Activated T-cell treated with anti-CD3 and anti-CD28 coated beads for 1 hour (primary cell): ENCODE data around the gene HESX1.

ENCODE experiments used
- DNase-seq: peaks from one replicate; pipeline ENCODE4 v3.0.0-alpha.2; 2020; ENCODE audit warnings: low read depth

The HESX1 gene

DNA sequence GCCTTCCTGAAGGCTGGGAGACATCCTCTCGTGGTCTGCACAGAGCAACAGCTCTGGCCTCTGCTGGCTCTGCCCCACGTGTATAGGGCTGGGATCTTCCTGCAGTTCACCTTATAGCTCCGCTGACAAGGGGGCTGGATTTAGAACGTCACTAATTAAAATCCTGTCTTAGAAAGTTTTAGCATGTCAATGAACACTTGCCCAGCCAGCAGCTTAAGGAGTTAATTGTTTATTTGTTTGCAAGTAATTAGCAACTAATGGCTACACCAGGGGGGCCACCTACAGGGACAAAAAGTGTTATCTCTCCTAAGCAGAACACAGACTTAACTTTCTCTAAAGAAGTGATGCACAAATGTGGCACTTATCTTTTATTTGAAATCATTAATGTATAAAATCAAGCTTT lies at the start of gene HESX1:
Gene HESX1 (minus strand): TSS at position 84 of the 403 bp plus-strand sequence. CDS start 60 bp downstream, at position 24.
- DNase-seq: no peak

DNA sequence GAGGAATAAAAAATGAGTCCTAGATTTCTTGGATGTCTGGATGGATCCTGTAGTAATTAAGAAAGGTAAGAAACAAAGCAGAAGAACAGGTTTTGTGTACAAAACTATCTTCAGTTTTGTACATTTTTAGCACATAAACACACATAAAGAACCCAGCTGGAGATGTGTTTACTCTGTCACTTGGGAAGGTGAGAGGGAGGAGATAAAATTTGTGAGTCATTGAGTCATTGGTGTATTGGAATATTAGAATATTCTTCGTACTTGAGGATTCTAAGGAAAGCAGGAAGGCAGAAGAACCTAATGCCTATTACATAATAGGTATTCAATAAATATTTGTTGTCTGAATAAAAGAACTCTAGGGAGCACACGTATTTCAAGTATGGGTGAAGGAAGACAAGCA lies 45.2 kb upstream of the HESX1 start:
- no peak for DNase-seq

- no peak for DNase-seq
Measured at GRCh38 chr3:57234613-57235575, 35.1 kb upstream of the HESX1 start.

GRCh38 chr3:57233799-57234198 lies 34.0 kb upstream of the HESX1 start:
- no peak for DNase-seq

DNA sequence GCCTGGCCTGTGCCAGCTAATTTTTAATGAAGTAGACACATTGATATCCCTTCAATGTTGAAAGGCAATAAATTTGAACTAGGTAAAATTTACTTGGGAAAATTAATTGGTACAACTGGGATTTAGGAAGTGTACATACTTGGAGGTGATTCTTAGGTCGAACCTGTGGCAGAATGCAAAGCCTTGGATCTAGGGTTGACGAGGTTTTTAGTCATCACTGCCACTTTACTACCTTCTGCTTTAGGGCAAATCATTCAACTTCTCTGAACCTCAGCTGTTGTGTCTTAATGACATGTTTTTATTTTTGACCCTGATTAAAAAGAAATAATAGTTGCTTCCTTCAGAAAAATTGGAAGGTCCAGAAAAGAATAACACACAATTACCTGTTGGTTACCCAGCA lies 30.2 kb upstream of the HESX1 start:
- DNase-seq: no peak

DNA sequence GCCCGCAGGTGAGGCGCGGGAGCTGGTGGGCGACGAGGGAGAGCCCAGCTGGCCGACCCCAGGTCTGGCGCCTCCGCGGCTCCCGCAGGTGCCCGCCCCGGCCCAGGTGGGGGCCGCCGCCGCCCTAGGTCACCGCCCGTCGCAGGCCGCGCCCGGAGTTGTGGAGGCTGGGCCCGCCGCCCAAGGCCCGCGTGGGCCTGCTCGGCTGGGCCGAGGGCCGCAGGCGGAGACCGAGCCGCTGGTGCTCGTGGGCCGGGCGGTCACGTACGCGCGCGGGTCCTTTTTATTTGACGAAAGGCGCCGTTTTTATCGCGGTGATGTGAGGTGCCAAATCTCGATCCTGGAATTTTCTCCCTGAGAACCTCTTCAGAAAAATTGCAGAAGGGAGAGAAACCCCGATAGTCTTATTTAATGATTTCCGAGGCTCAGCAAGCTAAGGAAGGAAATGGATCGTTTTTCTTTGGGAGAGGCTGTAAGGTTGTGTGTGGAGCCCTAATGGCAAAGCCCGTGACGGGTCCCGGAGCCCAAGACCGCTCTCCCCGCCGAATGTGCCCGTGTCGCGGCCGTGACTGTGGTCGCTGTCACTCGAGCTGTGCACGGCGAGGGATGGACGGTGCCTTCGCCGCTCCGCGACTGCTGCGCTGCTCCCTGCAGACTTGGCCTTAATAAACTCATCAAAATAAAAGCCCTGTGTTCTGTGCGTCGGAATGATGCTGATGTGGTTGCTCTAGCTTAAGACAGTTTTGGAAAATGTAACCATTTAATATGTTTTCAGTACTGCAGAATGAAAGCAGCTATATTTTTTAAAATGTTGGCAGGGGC lies 28.4 kb upstream of the HESX1 start:
- DNase-seq: peak; percentile 16

DNA sequence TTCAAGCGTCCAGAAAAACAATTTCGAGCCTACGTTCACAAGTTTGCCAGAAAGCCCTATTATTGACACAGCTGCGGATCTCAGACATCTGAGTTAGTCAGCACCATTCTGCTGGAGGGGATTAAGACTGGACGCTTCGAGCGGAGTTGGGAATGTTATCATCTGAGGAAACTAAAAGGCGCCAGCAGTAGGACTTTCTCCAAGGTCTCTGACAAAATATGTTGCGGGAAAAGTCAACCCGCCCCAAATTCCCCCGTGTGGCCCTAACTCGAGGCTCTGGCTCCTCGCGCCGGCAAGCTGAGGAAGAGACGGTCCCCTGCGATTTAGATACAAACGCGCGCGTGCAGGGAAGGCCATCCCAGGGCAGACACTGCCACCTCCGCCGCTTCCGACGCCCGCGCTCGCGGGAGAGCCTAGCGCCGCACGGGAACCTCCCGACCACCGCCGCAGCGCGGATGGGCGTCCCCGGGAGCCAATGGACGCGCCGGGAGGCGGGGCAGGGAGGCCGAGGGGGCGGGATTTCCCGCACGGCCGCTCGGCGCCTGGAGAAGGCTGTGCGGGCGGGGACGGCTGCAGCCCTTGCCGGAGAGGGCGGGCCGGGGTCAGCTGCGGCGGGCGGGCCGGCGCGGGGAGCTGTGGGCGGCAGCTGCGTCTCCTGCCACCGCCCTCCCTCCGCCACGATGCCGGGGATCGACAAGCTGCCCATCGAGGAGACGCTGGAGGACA lies 27.6 kb upstream of the HESX1 start, which contains the start of gene APPL1:
Gene APPL1 (plus strand): TSS at position 526 of the 726 bp plus-strand sequence. CDS start 155 bp downstream, at position 681.
- peak; percentile 78 for DNase-seq

DNA sequence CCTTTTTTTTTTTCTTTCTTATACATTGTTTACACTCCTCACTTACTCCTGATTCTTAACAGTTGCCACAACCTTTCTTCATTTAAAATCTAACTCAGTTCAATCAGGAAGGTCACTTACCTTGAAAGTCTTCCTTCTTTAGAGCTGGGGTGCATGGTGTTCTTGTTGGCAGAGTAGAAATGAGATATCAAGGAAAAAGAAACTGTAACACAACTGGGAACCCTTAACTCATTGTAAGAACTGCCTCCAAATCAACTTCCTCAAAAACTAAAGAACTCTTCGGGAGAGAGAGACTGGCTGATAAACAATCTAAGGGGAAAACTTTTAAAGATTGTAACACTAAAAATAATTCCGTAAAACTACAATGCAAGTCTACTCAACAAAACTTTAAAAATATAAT lies 26.4 kb upstream of the HESX1 start:
- no peak for DNase-seq

GRCh38 chr3:57224856-57225255 lies 25.1 kb upstream of the HESX1 start:
- DNase-seq: no peak

DNA sequence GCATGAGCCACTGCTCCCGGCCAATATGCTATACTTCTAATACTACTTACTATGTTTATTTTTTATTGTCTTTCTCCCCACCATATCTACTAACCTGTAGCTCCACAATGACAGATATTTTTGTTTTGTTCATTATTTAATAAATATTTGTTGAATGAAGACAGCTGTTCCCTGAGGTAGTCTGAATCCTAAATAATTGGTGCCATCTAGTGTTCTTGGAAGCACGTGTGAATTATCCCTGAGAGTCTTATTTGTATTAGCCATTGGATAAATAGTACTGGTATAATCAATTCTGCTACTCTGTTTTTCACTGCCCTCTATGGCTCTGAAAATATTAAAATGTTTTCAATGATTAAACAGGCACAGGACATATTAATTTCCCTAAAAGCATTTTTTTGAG lies 22.1 kb upstream of the HESX1 start:
- DNase-seq: no peak

GRCh38 chr3:57206423-57206822 lies 6.6 kb upstream of the HESX1 start:
- no peak for DNase-seq

DNA sequence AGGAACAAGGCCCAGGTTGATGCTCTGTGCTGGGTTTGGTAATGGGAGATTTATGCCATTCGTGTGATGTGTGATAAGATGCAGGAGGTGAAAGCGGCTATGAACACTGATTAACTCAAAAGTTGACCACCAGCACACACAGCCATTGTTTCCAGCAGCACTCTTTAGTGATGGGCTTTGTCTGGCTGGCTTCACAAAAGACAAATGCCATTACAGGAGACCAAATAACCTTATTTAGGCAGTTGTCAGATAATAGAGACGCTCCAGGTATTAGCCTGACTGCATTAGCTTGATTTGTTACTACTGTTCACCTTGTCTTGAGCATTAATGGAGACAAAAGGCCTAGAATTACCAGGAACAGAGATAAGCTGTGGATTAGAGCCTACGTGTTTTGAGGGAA lies 5.1 kb downstream of the HESX1 start:
- DNase-seq: no peak

GRCh38 chr3:57192028-57192427 lies 7.8 kb downstream of the HESX1 start:
- DNase-seq: no peak

- DNase-seq: no peak
Measured at GRCh38 chr3:57184526-57184925, 15.3 kb downstream of the HESX1 start.

- DNase-seq: no peak
Measured at GRCh38 chr3:57179580-57180410, 20.0 kb downstream of the HESX1 start.

- no peak for DNase-seq
Measured at GRCh38 chr3:57176045-57176444, 23.7 kb downstream of the HESX1 start.

DNA sequence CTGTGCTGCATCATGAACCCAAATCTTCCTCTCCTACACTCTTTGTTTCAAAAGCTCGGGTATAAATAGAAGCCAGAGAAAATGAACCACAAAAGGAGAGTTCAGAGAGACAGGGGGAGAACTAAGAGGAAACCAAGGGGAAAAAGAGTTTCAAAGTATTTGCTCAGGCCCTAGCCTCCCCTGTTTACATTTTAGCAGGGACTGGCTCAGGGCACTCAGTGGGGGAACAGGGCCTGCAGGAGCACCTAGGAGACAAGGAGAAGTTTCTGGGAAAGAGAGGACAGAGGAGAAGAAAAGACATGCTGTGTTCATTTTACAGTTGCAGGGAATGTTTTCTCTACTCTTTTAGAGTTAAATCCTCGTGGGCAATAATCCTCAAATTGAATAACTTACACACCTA lies 26.1 kb downstream of the HESX1 start:
- DNase-seq: no peak

GRCh38 chr3:57170946-57171345 lies 28.8 kb downstream of the HESX1 start:
- DNase-seq: no peak

GRCh38 chr3:57169872-57170623 lies 29.7 kb downstream of the HESX1 start:
- peak; percentile 51 for DNase-seq

DNA sequence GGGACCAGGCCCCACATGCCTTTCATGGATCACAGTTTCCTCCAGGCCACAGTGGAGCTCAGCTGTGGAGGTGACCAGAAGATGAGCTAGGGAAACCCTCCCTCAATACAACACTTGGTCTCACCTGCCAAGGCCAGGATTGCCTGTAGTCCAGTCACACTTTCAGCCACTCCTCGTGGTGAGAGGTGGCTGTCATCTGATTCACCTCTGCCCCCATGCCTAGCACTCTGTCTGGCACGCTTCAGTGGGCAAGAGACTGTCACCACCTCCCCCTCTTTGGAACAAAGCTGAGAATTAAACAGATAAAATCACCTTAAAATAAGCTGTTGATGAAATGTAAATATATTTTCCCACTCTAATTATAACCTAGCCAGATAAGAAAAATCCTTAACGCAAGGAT lies 30.7 kb downstream of the HESX1 start:
- no peak for DNase-seq
